Glutamatergic neuron (in vitro differentiated cells): ENCODE data around the gene GADD45GIP1. TPM values are rescaled to one million over a fixed set of nuclear protein-coding genes. Genes with fewer than 3 reads are reported as not detected.
A peak's percentile ranks its signal among the peaks of the same experiment; 100 is the strongest.

Experiments
- DNase-seq: peaks from one replicate; pipeline ENCODE4 v3.0.0; 2022
- H3K27ac Mint-ChIP-seq: one replicate; pipeline ENCODE4 v1.8.0; 2020; ENCODE audit warnings: mild to moderate bottlenecking, mixed read lengths, inconsistent platforms; ENCODE audit not compliant: unreplicated experiment
- H3K27me3 Mint-ChIP-seq: one replicate; pipeline ENCODE4 v1.8.0; 2020; ENCODE audit warnings: mild to moderate bottlenecking, moderate library complexity, mixed read lengths, inconsistent platforms; ENCODE audit not compliant: unreplicated experiment
- H3K36me3 Mint-ChIP-seq: one replicate; pipeline ENCODE4 v1.8.0; 2020; ENCODE audit warnings: mild to moderate bottlenecking, mixed read lengths, inconsistent platforms; ENCODE audit not compliant: unreplicated experiment
- H3K4me1 Mint-ChIP-seq: one replicate; pipeline ENCODE4 v1.8.0; 2020; ENCODE audit warnings: mild to moderate bottlenecking, low read depth, mixed read lengths, inconsistent platforms; ENCODE audit not compliant: unreplicated experiment
- H3K4me3 Mint-ChIP-seq: one replicate; pipeline ENCODE4 v1.8.0; 2020; ENCODE audit warnings: mild to moderate bottlenecking, mixed read lengths, inconsistent platforms; ENCODE audit not compliant: unreplicated experiment
- H3K9me3 Mint-ChIP-seq: one replicate; pipeline ENCODE4 v1.8.0; 2020; ENCODE audit warnings: mild to moderate bottlenecking, moderate library complexity, mixed read lengths, inconsistent platforms; ENCODE audit not compliant: unreplicated experiment
- total RNA-seq: library from RNA; stranded (reverse); fragmentation: NEBNext Ultra II Directional; extraction: Animal tissue kit (Norgen Biotek cat#: 25700); gene quantifications from one replicate; pipeline ENCODE4 v1.2.1, GENCODE V29; 2021; ENCODE audit not compliant: unreplicated experiment
- TF ChIP-seq, protein P1 (sequence below): fragments of 200-600 bp; sonication (generic); IDR thresholded peaks from one replicate; pipeline ENCODE4 v1.5.0; 2021; ENCODE audit not compliant: partially characterized antibody, unreplicated experiment

Gene GADD45GIP1
- total RNA-seq, 1 donor from 2014 or later = 28.8 TPM

DNA sequence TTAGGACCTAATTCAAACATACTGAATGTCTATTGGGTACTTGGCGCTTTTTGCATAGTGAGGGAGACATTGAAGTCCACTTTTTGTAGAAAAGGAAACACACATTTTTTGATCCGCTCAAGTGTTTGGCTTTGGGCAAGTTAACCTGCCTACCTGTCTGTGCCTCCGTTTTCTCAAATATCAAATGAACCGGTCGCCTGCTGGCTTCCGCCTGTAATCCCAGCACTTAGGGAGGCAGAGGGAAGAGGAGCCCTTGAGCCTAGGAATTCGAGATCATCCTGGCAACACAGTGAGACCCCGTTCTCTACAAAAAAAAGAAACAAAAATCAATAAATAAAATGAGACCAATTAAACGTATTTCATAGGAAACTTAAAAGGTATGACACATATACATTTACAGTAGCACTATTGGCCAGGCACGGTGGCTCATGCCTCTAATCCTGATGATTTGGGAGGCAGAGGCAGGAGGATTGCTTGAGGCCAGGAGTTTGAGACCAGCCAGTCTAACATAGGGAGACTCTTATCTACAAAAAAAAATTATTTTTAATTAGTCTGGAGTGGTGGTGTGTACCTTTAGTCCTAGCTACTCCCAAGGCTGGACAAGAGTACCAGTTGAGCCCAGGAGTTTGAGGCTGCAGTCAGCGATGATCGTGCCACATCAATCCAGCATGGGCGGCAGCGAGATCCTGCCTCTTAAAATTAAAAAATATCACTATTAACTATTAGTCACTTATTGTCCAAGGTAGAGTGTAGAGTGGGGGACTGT lies 10.1 kb downstream of the GADD45GIP1 start:
- peaks cover 12% of the 10 kb centered on the region for H3K4me1 Mint-ChIP-seq
- H3K27ac Mint-ChIP-seq = peak overlapping the region; percentile 82
- TF ChIP-seq, protein P1, sequence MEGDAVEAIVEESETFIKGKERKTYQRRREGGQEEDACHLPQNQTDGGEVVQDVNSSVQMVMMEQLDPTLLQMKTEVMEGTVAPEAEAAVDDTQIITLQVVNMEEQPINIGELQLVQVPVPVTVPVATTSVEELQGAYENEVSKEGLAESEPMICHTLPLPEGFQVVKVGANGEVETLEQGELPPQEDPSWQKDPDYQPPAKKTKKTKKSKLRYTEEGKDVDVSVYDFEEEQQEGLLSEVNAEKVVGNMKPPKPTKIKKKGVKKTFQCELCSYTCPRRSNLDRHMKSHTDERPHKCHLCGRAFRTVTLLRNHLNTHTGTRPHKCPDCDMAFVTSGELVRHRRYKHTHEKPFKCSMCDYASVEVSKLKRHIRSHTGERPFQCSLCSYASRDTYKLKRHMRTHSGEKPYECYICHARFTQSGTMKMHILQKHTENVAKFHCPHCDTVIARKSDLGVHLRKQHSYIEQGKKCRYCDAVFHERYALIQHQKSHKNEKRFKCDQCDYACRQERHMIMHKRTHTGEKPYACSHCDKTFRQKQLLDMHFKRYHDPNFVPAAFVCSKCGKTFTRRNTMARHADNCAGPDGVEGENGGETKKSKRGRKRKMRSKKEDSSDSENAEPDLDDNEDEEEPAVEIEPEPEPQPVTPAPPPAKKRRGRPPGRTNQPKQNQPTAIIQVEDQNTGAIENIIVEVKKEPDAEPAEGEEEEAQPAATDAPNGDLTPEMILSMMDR = no peak
- peaks cover 17% of the 10 kb centered on the region for H3K27me3 Mint-ChIP-seq
- DNase-seq = no peak
- no peaks in the 10 kb centered on the region for H3K36me3 Mint-ChIP-seq
- H3K4me3 Mint-ChIP-seq = peak overlapping the region; percentile 92
- peaks cover 21% of the 10 kb centered on the region for H3K9me3 Mint-ChIP-seq

DNA sequence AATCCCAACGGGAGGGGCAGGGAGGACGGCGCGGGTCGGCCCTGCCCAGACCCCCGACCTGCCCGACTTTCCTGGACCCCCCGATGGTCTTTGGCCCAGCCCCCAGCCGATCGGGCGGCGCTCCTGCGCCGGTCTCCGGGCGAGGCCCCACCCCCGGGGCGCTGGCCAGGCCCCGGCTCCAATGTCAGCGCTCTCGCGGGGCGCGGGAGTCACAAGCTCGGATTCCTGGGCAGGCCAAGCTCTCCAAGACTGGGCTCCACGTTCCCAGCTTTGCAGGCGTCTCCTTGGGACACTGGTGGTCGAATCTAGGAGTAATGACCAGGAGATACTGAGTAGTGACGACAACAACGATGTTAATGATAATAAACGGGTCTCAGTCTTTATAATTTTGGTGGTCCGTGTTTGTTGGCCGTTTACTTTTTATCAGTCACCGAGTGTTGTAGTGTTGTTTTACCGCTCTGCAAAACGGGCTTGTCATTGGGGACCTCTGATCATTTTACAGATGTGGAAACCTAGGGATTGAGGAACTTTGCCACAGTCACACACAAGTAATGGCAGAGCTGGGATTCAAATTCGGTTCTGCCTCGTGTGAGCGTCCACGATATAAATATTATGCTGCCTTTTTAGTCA lies 10.8 kb downstream of the GADD45GIP1 start:
- Mint-ChIP-seq H3K27me3 (peaks cover 14% of the 10 kb centered on the region), H3K4me1 (peaks cover 12% of the 10 kb centered on the region), H3K27ac (peak overlapping the region; percentile 82), H3K9me3 (peaks cover 19% of the 10 kb centered on the region), H3K36me3 (no peaks in the 10 kb centered on the region), H3K4me3 (peak overlapping the region; percentile 92)
- TF ChIP-seq, protein P1 = no peak
- DNase-seq = peak; percentile 79

DNA sequence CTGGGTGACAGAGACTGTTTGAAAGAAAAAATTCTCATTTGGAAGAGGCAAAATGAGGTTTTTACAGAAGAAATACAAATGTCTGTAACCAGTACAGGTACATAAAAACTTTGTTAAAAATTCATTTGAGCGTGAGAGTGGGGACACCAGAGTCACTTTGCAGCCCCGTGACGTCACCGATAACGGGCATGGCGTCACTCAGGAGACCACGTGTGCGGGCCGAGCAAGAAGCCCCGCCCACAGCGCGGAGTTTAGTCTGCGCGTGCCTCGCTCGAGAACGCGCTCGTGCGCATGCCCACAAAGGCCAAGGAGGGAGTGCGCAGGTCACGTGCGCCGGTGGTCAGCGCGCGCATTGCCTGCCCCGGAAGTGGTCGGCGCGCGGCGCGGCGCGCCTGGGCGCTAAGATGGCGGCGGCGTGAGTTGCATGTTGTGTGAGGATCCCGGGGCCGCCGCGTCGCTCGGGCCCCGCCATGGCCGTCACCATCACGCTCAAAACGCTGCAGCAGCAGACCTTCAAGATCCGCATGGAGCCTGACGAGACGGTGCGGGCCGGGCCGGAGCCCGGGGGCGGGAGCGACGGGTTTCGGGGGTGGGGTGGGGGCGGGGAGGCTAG lies 11.4 kb downstream of the GADD45GIP1 start, which contains the start of gene RAD23A:
RAD23A (plus strand) TSS at position 384 of the 613 bp plus-strand sequence; CDS start at position 471, 87 bp downstream.
- peak within 1 kb of the TSS; percentile 92 for H3K4me3 Mint-ChIP-seq
- peaks cover 14% of the 10 kb centered on the region for H3K27me3 Mint-ChIP-seq
- TF ChIP-seq, protein P1 = no peak
- peak; percentile 100 for DNase-seq
- H3K27ac Mint-ChIP-seq = peak within 1 kb of the TSS; percentile 84
- H3K36me3 Mint-ChIP-seq = no peaks in the 10 kb centered on the region
- peaks cover 19% of the 10 kb centered on the region for H3K9me3 Mint-ChIP-seq
- H3K4me1 Mint-ChIP-seq = peaks cover 12% of the 10 kb centered on the region

DNA sequence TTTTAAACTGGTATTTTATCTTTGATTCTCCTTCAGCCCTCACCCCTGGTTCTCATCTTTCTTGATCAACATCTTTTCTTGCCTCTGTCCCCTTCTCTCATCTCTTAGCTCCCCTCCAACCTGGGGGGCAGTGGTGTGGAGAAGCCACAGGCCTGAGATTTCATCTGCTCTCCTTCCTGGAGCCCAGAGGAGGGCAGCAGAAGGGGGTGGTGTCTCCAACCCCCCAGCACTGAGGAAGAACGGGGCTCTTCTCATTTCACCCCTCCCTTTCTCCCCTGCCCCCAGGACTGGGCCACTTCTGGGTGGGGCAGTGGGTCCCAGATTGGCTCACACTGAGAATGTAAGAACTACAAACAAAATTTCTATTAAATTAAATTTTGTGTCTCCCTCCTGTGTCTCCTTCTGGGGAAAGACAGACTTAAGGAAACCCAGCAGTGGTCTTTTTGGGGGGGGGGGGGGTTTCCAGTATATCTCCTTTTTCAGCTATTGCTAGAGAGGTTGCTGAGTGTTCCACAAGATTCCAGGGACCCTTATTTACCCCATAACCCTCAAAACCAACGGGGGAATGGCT lies 12.8 kb downstream of the GADD45GIP1 start:
- Mint-ChIP-seq H3K9me3 (peaks cover 16% of the 10 kb centered on the region), H3K36me3 (no peaks in the 10 kb centered on the region), H3K27ac (peak overlapping the region; percentile 38), H3K4me3 (no peak overlapping the region), H3K4me1 (peaks cover 22% of the 10 kb centered on the region), H3K27me3 (peaks cover 19% of the 10 kb centered on the region)
- no peak for DNase-seq
- TF ChIP-seq, protein P1 = no peak
